HUES48 (cell line): Measurements from ENCODE around the gene RFTN1.

Experiments
- H3K27ac ChIP-seq: one replicate; pipeline ENCODE4 v1.7.0; 2013; ENCODE audit warnings: low read depth, low read length, inconsistent platforms
- H3K27me3 ChIP-seq: 2 replicates; pipeline ENCODE4 v1.6.1; 2013; ENCODE audit warnings: mild to moderate bottlenecking, low read length; ENCODE audit not compliant: control insufficient read depth, insufficient read depth
- H3K36me3 ChIP-seq: 2 replicates; pipeline ENCODE4 v1.6.1; 2013; ENCODE audit warnings: low read length; ENCODE audit not compliant: control insufficient read depth, insufficient read depth
- H3K4me1 ChIP-seq: 2 replicates; pipeline ENCODE4 v1.6.1; 2013; ENCODE audit warnings: mild to moderate bottlenecking, low read length; ENCODE audit not compliant: control insufficient read depth, insufficient read depth
- H3K4me3 ChIP-seq: 2 replicates; pipeline ENCODE4 v1.5.1; 2013; ENCODE audit warnings: mild to moderate bottlenecking, low read depth, low read length
- H3K9ac ChIP-seq: 2 replicates; pipeline ENCODE4 v1.6.1; 2013; ENCODE audit warnings: mild to moderate bottlenecking, low read depth, low read length, moderate library complexity
- H3K9me3 ChIP-seq: 2 replicates; pipeline ENCODE4 v1.6.1; 2013; ENCODE audit warnings: low read length; ENCODE audit not compliant: control insufficient read depth, insufficient read depth

The RFTN1 gene

DNA sequence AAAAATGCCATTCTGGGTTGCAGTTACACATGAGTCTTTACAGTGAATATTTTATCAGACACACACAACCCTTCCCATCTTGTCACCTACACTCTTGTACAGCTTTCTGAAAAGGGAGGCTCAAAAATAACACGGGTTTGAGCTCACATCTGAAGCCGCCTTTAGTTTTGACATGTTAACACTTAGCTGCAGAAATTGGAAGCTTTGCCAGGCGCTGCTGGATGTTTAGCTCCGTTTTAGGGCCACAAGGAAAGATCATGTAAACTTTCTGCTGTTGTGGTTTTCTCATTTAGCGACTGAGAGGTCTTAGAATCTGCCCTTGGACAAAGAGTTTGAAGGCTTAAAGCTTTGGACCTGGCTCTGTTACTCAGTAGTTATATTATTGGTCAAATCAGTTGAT is 128.3 kb downstream of the RFTN1 start:
- no peak overlapping the region for H3K9ac ChIP-seq
- H3K4me1 ChIP-seq: peaks cover 5% of the 10 kb centered on the region; the same call in 1 of the 2 replicates
- H3K36me3 ChIP-seq: no peaks in the 10 kb centered on the region
- H3K27me3 ChIP-seq: no peaks in the 10 kb centered on the region
- H3K9me3 ChIP-seq: no peaks in the 10 kb centered on the region
- no peak overlapping the region for H3K27ac ChIP-seq
- no peak overlapping the region for H3K4me3 ChIP-seq

DNA sequence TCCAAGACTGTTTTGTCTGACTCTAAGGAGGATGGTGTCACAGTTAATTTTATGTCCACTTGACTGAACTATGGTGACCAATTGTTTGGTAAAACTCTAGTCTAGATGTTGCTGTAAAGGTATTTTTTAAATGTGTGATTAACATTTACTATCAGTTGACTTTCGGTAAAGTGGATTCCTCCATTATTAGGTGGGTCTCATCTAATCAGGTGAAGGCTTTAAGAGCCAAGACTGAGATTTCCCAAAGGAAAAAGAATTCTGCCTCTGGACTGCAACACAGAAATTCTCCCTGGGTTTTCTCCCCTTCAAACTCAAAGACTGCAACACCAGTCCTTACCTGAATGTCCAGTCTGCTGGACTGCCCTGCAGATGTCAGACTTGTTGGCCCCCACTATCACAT is 129.6 kb downstream of the RFTN1 start:
- H3K4me3 ChIP-seq: no peak overlapping the region
- H3K9ac ChIP-seq: no peak overlapping the region
- H3K27ac ChIP-seq: no peak overlapping the region
- no peaks in the 10 kb centered on the region for H3K9me3 ChIP-seq
- no peaks in the 10 kb centered on the region for H3K36me3 ChIP-seq
- no peaks in the 10 kb centered on the region for H3K27me3 ChIP-seq
- H3K4me1 ChIP-seq: peaks cover 1% of the 10 kb centered on the region; the same call in 1 of the 2 replicates

GRCh38 chr3:16382845-16383244 is 130.7 kb downstream of the RFTN1 start:
- Histone ChIP-seq H3K27ac (no peak overlapping the region), H3K4me1 (no peaks in the 10 kb centered on the region), H3K36me3 (no peaks in the 10 kb centered on the region)

DNA sequence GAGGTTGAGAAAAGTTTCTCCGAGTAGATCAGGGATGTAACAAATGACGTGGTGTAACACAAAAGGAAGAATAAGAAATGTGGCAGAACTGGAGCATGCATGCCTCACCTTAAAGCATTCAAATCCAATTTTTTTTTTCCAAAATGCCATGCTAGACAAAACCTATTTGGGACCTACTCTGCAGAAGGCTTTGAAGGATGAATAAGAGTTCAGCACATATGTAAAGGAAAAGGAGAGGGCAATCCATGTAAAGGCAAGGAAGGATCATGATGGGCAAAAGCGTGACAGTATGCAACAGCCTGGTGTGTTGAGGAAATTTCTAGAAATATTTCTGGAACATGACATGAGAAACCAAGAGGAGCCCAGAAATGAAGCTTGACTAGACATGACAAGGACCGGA is 132.1 kb downstream of the RFTN1 start:
- no peak overlapping the region for H3K27ac ChIP-seq
- H3K27me3 ChIP-seq: no peaks in the 10 kb centered on the region
- no peak overlapping the region for H3K9ac ChIP-seq
- H3K4me3 ChIP-seq: no peak overlapping the region
- no peaks in the 10 kb centered on the region for H3K36me3 ChIP-seq
- peaks cover 4% of the 10 kb centered on the region; the same call in 1 of the 2 replicates for H3K9me3 ChIP-seq
- H3K4me1 ChIP-seq: 0 out of 2 replicates have a peak, but pooled peaks cover 5% of the 10 kb centered on the region

More at GRCh38 chr3:16382845-16383244, 130.7 kb downstream of the RFTN1 start:
- Histone ChIP-seq H3K9ac (no peak overlapping the region), H3K4me3 (no peak overlapping the region), H3K9me3 (peaks cover 4% of the 10 kb centered on the region; the same call in 1 of the 2 replicates), H3K27me3 (no peaks in the 10 kb centered on the region)

DNA sequence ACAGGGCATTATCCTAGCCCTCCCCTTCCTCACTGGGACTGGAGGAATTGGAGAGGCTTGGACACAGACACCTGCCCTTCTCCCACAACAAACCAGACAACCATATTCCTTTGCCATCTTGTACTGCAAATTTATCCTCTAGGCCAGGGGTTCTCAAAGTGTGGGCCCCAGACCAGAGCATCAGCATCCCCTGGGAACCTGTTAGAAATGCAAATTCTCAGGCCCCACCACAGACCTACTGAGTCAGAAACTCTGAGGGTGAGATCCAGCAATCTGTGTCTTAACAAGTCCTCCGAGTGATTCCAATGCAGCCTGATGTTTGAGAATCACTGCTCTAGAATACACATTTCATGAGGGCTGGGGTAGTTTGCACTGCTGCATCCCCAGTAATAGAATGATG is 133.1 kb downstream of the RFTN1 start:
- Histone ChIP-seq H3K36me3 (no peaks in the 10 kb centered on the region), H3K4me1 (0 out of 2 replicates have a peak, but pooled peaks cover 5% of the 10 kb centered on the region), H3K27ac (no peak overlapping the region), H3K4me3 (no peak overlapping the region), H3K9me3 (peaks cover 4% of the 10 kb centered on the region; the same call in 1 of the 2 replicates), H3K27me3 (no peaks in the 10 kb centered on the region), H3K9ac (no peak overlapping the region)

GRCh38 chr3:16379838-16380237 is 133.7 kb downstream of the RFTN1 start:
- Histone ChIP-seq H3K27ac (no peak overlapping the region), H3K27me3 (no peaks in the 10 kb centered on the region), H3K9me3 (peaks cover 4% of the 10 kb centered on the region; the same call in 1 of the 2 replicates), H3K4me3 (no peak overlapping the region), H3K4me1 (0 out of 2 replicates have a peak, but pooled peaks cover 5% of the 10 kb centered on the region), H3K9ac (no peak overlapping the region), H3K36me3 (no peaks in the 10 kb centered on the region)

DNA sequence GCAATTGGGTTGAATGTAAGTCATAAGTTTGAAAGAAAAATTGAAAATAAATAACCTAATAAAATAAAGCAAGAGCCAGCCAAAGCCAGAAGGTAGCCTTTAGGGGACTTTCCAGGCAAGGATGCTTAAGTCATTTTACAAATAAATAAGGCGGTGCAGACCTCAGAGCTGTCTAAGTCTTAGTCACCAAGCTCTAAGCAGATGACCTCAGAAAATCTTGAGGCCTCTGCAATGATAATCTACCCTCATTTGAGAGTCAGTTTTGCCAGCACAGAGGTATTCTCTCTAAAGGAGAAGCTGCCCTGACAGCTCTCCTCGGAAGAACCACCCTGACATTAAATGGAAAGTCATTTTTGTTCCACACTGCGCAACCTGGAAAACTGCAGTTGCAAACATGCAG is 134.6 kb downstream of the RFTN1 start:
- no peak overlapping the region for H3K27ac ChIP-seq
- no peaks in the 10 kb centered on the region for H3K27me3 ChIP-seq
- H3K9ac ChIP-seq: no peak overlapping the region
- H3K4me1 ChIP-seq: 0 out of 2 replicates have a peak, but pooled peaks cover 5% of the 10 kb centered on the region
- H3K36me3 ChIP-seq: no peaks in the 10 kb centered on the region
- H3K4me3 ChIP-seq: no peak overlapping the region
- H3K9me3 ChIP-seq: peaks cover 4% of the 10 kb centered on the region; the same call in 1 of the 2 replicates

DNA sequence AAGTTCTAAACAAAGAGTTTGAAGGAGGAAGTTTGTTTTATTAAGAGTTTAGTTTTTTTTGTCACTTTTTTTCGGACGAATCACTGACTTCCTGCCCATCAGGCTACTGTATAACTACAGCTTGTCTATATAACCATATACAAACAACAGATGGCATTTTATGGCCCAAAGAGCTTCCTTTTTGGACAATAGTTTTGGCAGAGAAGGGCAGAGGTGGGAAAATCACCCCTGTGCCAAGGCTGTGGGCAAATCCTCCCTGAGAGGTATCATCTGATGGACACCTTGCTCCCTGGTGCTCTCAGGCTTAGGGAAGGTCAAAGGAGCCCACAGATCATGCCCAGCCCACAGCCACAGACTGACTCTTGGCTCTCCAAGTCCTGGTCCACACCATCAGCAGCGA is 135.1 kb downstream of the RFTN1 start:
- Histone ChIP-seq H3K9ac (no peak overlapping the region), H3K36me3 (no peaks in the 10 kb centered on the region), H3K4me1 (0 out of 2 replicates have a peak, but pooled peaks cover 5% of the 10 kb centered on the region), H3K27me3 (no peaks in the 10 kb centered on the region), H3K4me3 (no peak overlapping the region), H3K27ac (no peak overlapping the region), H3K9me3 (peaks cover 4% of the 10 kb centered on the region; the same call in 1 of the 2 replicates)

DNA sequence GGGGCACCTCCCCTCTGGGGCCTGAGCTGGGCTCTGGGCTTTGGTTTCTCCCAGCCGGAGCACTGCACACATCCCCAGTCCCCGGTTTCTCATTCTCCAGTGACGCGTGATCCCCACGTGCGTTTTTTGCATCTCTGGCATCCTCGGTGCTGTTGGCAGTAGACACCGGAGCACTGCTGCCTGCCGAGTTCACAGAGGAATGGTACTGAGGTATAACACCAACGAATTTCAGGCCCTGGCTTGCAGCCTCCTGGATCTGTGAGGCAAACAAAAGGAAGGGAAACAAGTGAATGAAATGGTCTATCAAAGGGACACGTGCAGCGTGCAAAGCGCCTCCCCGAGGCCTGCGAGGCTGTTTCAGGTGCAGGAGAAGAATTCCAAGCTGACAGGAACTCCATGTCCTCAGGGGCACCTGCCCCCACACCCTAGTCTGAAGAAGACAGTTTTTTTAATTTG is 135.6 kb downstream of the RFTN1 start:
- Histone ChIP-seq H3K36me3 (no peaks in the 10 kb centered on the region), H3K9ac (no peak overlapping the region), H3K4me3 (no peak overlapping the region), H3K9me3 (peaks cover 4% of the 10 kb centered on the region; the same call in 1 of the 2 replicates), H3K27me3 (no peaks in the 10 kb centered on the region), H3K4me1 (0 out of 2 replicates have a peak, but pooled peaks cover 5% of the 10 kb centered on the region), H3K27ac (no peak overlapping the region)

GRCh38 chr3:16377196-16377595 is 136.3 kb downstream of the RFTN1 start:
- H3K4me3 ChIP-seq: no peak overlapping the region
- no peak overlapping the region for H3K27ac ChIP-seq
- H3K36me3 ChIP-seq: no peaks in the 10 kb centered on the region
- no peak overlapping the region for H3K9ac ChIP-seq
- no peaks in the 10 kb centered on the region for H3K27me3 ChIP-seq
- H3K4me1 ChIP-seq: 0 out of 2 replicates have a peak, but pooled peaks cover 5% of the 10 kb centered on the region
- peaks cover 4% of the 10 kb centered on the region; the same call in 1 of the 2 replicates for H3K9me3 ChIP-seq

DNA sequence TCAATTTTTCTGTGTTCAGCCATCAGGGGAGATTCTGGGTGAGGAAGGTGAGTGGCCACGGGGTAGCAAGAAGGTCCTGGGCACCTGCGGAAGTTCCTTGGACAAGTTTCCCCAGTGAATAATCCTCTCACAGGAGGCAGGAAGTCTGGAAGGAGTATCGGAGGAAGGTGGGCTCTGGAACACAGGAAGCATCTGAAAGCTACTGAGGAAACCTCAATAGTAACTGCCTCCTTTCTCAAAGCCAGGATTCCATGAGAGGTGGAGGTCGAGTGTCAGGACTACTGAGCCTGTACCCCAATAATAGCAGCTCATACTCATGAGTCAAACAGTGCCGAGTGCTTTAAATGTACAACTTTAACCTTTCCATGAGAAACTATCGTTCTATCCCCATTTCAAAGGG is 137.6 kb downstream of the RFTN1 start:
- no peaks in the 10 kb centered on the region for H3K27me3 ChIP-seq
- H3K36me3 ChIP-seq: no peaks in the 10 kb centered on the region
- H3K4me3 ChIP-seq: no peak overlapping the region
- H3K9ac ChIP-seq: no peak overlapping the region
- peaks cover 4% of the 10 kb centered on the region; the same call in 1 of the 2 replicates for H3K9me3 ChIP-seq
- peaks cover 12% of the 10 kb centered on the region for H3K4me1 ChIP-seq
- H3K27ac ChIP-seq: no peak overlapping the region
